Esophagus squamous epithelium (tissue), 5 donors: Measurements from ENCODE around the gene PDZRN3. TPM values are rescaled to one million over a fixed set of nuclear protein-coding genes. Genes with fewer than 3 reads are reported as not detected.

ENCODE experiments used
- DNase-seq: peaks from one replicate; lab custom pipeline; 2025; lab: John Stamatoyannopoulos, UW
- H3K27ac ChIP-seq, 4 donors: fragments of 200-600 bp; sonication (generic); one replicate each; pipeline ENCODE4 v1.5.1; 2016 to 2019; ENCODE audit warnings: mild to moderate bottlenecking in 1 of 4
- H3K27me3 ChIP-seq, 4 donors: fragments of 200-600 bp; sonication (generic); 1 replicate in 3 of 4; 2 replicates in 1 of 4; pipeline versions ENCODE4 v1.5.1 to v1.6.0; 2017 to 2021; ENCODE audit warnings: antibody characterized with exemption in 1 of 4
- H3K36me3 ChIP-seq, 3 donors: fragments of 200-600 bp; sonication (generic); one replicate each; pipeline ENCODE4 v1.5.1; 2016 to 2019
- H3K4me1 ChIP-seq, 3 donors: fragments of 200-600 bp; sonication (generic); one replicate each; pipeline ENCODE4 v1.5.1; 2017 to 2019
- H3K4me3 ChIP-seq, 4 donors: fragments of 200-600 bp; sonication (generic); 1 replicate in 3 of 4; 2 replicates in 1 of 4; pipeline ENCODE4 v1.5.1; 2016 to 2019; ENCODE audit warnings: mild to moderate bottlenecking in 2 of 4, moderate library complexity in 1 of 4
- H3K9me3 ChIP-seq, 3 donors: fragments of 200-600 bp; sonication (generic); one replicate each; pipeline ENCODE4 v1.5.1; 2016 to 2019
- POLR2A ChIP-seq, 4 donors: fragments of 450-650 bp; IDR thresholded peaks; one replicate each; pipeline ENCODE4 v1.6.1; 2017; ENCODE audit warnings: antibody characterized with exemption in 4 of 4, mild to moderate bottlenecking in 4 of 4, moderate library complexity in 3 of 4
- WGBS, 2 donors: methylation state at CpG; one replicate each; pipeline ENCODE4 v1.1.5; 2018; 5-methylcytosine and 5-hydroxymethylcytosine counted together
- intact Hi-C: fragments of 100-400 bp; cut with DNase I; formaldehyde crosslinking; loops from one replicate; pipeline ENCODE4 v1.15.0; 2022
- total RNA-seq, 4 donors: library from RNA; depleted of rRNA; stranded (reverse); fragments of >200 nt; gene quantifications; one replicate each; pipeline ENCODE4 v1.1.0, GENCODE V29; 2016
- TF ChIP-seq, protein P1 (sequence below), 6 experiments: fragments of 450-650 bp in 4 of 6; fragments of 200-600 bp in 2 of 6; sonication (generic) in 2 of 6; IDR thresholded peaks; one replicate each; pipeline ENCODE4 v1.5.1; 2016 to 2019; ENCODE audit warnings: antibody characterized with exemption in 6 of 6, mild to moderate bottlenecking in 4 of 6, moderate library complexity in 4 of 6
- donor health status: DM: yes; HTN: yes; CAD: no.

Gene PDZRN3
- total RNA-seq, 4 donors from 2014 or later = 22.1 to 54.9 (median 38.9) TPM

DNA sequence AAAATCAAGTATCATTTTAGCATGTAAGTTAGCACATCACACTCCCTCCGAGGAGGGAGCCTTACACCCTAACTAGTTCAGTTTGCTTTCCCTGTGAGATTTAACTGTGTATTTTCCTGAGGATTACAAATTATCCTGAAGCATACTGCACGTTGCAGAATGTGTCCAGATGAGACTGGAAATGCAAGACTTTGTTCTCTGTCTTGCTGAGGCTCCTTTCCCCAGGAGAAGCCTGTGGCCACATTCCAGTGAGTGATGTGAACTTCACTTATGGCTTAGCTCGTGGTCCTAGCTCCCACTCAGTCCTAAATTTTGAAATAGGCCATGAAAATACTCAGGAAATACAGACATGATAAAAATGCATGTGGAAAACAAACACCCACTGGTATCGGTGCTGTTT is 23.7 kb downstream of the PDZRN3 start:
- intact Hi-C loops = no loop called here
- TF ChIP-seq, protein P1, sequence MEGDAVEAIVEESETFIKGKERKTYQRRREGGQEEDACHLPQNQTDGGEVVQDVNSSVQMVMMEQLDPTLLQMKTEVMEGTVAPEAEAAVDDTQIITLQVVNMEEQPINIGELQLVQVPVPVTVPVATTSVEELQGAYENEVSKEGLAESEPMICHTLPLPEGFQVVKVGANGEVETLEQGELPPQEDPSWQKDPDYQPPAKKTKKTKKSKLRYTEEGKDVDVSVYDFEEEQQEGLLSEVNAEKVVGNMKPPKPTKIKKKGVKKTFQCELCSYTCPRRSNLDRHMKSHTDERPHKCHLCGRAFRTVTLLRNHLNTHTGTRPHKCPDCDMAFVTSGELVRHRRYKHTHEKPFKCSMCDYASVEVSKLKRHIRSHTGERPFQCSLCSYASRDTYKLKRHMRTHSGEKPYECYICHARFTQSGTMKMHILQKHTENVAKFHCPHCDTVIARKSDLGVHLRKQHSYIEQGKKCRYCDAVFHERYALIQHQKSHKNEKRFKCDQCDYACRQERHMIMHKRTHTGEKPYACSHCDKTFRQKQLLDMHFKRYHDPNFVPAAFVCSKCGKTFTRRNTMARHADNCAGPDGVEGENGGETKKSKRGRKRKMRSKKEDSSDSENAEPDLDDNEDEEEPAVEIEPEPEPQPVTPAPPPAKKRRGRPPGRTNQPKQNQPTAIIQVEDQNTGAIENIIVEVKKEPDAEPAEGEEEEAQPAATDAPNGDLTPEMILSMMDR (IDR thresholded peaks at IDR 0.05) = no peak
- no peak for TF ChIP-seq POLR2A (IDR thresholded peaks at IDR 0.05)
- Histone ChIP-seq H3K9me3 (no peaks in the 10 kb centered on the region), H3K36me3 (no peaks in the 10 kb centered on the region), H3K4me3 (no peak overlapping the region), H3K4me1 (peaks cover 0 to 76% (median 33%) of the 10 kb centered on the region in 3 donors), H3K27ac (peak overlapping the region in 3 of 4 donors; percentile 46 to 71 (median 71)), H3K27me3 (no peaks in the 10 kb centered on the region)
- no peak for DNase-seq
- 40 to 43% methylated on average over 4 of the region's 4 CpGs for whole genome bisulfite sequencing, 2 donors

DNA sequence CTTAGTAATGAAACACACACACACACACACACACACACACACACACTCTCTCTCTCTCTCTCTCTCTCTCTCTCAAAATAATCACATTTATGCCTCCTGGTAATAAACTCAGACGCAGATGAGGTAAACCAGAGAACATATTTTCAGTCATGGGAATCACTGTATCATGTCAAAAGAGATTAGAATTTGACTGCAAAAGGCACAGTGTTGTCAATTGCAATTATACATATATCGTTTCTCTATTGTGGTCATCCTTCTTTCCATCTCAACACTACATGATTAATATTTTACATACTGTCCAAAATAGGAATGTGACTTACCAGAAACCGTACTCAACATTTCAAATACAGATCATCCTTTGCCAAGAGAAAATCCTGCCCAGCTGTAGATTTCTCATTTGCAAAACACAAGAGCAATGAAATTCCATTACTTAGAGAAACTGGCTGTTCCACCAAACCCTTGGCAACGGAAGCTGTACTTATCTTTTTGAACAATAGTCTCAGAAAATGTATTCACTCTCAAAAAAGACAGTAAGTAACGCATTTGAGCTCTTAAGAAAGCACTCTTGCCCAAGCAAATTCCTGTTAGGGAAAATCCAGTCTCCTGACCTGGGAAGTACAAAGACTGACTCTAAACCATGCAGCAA is 24.3 kb downstream of the PDZRN3 start:
- peaks cover 0 to 70% (median 28%) of the 10 kb centered on the region in 3 donors for H3K4me1 ChIP-seq
- H3K9me3 ChIP-seq = no peaks in the 10 kb centered on the region
- TF ChIP-seq POLR2A (IDR thresholded peaks at IDR 0.05) = no peak
- TF ChIP-seq, protein P1 (IDR thresholded peaks at IDR 0.05) = no peak
- 13 to 21% methylated on average over 5 of the region's 5 CpGs for WGBS, 2 donors
- intact Hi-C loops = no loop called here
- DNase-seq = no peak
- H3K27me3 ChIP-seq = no peaks in the 10 kb centered on the region
- H3K4me3 ChIP-seq = no peak overlapping the region
- no peaks in the 10 kb centered on the region for H3K36me3 ChIP-seq
- H3K27ac ChIP-seq = peak overlapping the region in 3 of 4 donors; percentile 46 to 71 (median 71)

DNA sequence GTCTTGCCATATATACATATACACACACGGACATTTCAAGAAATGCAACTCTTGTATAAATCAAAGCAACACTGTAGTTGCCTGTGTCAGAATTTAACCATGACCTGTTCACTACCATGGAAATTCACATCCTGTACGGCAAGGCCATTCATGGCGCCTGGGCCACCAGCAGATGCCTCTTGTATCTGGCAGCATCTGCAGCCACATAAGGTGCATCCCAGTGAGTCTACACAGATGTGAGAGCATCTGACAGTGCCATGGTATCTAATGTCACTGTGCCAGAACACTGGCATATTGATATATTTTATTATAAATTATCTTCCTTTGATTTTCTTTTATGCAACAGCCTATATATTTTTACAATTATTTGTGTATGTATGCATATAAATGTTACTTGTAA is 25.1 kb downstream of the PDZRN3 start:
- WGBS, 2 donors = 86 to 93% methylated on average over 3 of the region's 3 CpGs
- H3K36me3 ChIP-seq = no peaks in the 10 kb centered on the region
- no peak overlapping the region for H3K4me3 ChIP-seq
- H3K4me1 ChIP-seq = peaks cover 0 to 62% (median 24%) of the 10 kb centered on the region in 3 donors
- H3K9me3 ChIP-seq = no peaks in the 10 kb centered on the region
- TF ChIP-seq POLR2A (IDR thresholded peaks at IDR 0.05) = no peak
- TF ChIP-seq, protein P1 (IDR thresholded peaks at IDR 0.05) = no peak
- peak overlapping the region in 2 of 4 donors; percentile 46 to 71 for H3K27ac ChIP-seq
- intact Hi-C loops = no loop called here
- no peaks in the 10 kb centered on the region for H3K27me3 ChIP-seq
- no peak for DNase-seq

DNA sequence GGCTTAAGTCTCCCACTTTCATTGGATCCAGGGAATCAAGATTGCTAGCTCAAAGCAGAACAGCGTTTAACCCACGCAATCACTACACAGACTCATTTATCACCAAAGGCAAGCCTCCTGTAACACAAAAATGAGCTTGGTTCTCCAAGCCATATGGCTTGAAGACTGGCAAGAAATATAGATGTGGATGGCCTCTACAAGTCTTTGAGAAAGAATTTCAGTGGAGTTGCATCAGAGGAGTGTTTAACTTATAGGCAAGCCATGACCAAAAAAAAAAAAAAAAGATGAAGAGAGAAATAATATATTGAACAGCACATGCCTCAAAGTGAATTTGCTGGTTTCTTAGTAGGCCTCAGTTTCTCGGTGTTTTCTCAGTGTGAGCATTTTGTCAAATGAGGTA is 27.3 kb downstream of the PDZRN3 start:
- TF ChIP-seq POLR2A (IDR thresholded peaks at IDR 0.05) = no peak
- TF ChIP-seq, protein P1 (IDR thresholded peaks at IDR 0.05) = no peak
- no peak for DNase-seq
- intact Hi-C loops = no loop called here
- Histone ChIP-seq H3K4me3 (no peak overlapping the region), H3K9me3 (no peaks in the 10 kb centered on the region), H3K4me1 (peaks cover 0 to 44% (median 17%) of the 10 kb centered on the region in 3 donors), H3K36me3 (no peaks in the 10 kb centered on the region), H3K27ac (peak overlapping the region in 3 of 4 donors; percentile 10 to 43 (median 17)), H3K27me3 (no peaks in the 10 kb centered on the region)
- 74% methylated on average over 3 of the region's 3 CpGs for WGBS, 2 donors
